ENCODE data around the gene ZNF561. TPM values are rescaled to one million over a fixed set of nuclear protein-coding genes. Genes with fewer than 3 reads are reported as not detected.

ZNF561 gene
- total RNA-seq, 1 donor from 2014 or later, result 80.3 TPM

- DNase-seq (ENCODE audit: low spot score), result no peak
Measured at GRCh38 chr19:9580728-9581127, 40.3 kb downstream of the ZNF561 start.

GRCh38 chr19:9570255-9570654 is 50.8 kb downstream of the ZNF561 start:
- no peak for DNase-seq (ENCODE audit: low spot score)

GRCh38 chr19:9566729-9567128 is 54.3 kb downstream of the ZNF561 start:
- DNase-seq (ENCODE audit: low spot score), result no peak

DNA sequence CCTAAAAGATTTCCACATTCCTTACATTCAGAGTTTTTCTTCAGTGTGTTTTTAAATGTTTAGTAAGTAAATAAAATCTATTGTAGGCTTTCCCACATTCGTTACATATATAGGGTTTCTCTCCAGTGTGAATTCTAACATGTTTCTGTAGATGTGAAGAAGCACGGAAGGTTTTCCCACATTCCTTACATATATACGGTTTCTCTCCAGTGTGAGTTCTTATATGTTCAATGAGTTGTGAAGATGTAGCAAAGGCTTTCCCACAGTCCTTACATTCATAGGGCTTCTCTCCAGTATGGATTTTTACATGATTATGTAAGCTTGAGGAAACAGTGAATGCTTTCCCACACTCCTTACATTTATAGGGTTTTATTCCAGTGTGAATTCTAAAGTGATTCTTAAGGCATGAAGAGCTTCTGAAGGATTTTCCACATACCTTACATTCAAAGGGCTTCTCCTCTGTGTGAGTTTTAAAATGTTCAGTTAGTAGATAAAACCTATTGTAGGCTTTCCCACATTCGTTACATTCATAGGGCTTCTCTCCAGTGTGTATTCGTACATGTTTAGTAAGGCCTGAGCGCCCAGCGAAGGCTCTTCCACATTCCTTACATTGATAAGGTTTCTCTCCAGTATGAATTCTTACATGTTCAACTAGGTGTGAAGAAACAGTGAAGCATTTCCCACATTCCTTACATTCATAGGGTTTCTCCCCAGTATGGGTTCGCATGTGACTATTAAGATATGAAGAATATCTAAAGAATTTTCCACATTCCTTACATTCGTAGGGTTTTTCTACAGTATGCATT is 54.9 kb downstream of the ZNF561 start:
- no peak for DNase-seq (ENCODE audit: low spot score)

Other genes with a start within 250 kb of the ZNF561 start
- 40.5 TPM for gene ZNF266, start 185.7 kb downstream of the ZNF561 start, total RNA-seq
- not detected for gene ZNF560, start 122.6 kb downstream of the ZNF561 start, total RNA-seq
- 20.5 TPM for gene ZNF426, start 82.6 kb downstream of the ZNF561 start, total RNA-seq
- gene ZNF121, start 36.7 kb downstream of the ZNF561 start, total RNA-seq, result 67.3 TPM
- 85.7 TPM for gene ZNF562, start 53.9 kb upstream of the ZNF561 start, total RNA-seq
- 62.7 TPM for gene ZNF846, start 147.5 kb upstream of the ZNF561 start, total RNA-seq
- gene FBXL12, start 197.8 kb upstream of the ZNF561 start, total RNA-seq, result 28.2 TPM
- 315 TPM for gene UBL5, start 206.7 kb upstream of the ZNF561 start, total RNA-seq
- gene PIN1, start 214.1 kb upstream of the ZNF561 start, total RNA-seq, result 52.8 TPM